Measurements from ENCODE around the gene CCDC57.

The CCDC57 gene

GRCh38 chr17:82064433-82065192 is 148.0 kb downstream of the CCDC57 start:
- Histone ChIP-seq H3K9me3 (ENCODE audit: control insufficient read depth in 1 of 2, low read length in 2 of 2) (no peaks in the 10 kb centered on the region), H3K36me3 (ENCODE audit: control insufficient read depth in 1 of 2, insufficient read depth in 2 of 2, low read length in 2 of 2) (peaks cover 18 to 46% of the 10 kb centered on the region in 2 donors), H3K4me3 (ENCODE audit: low read depth in 1 of 2, low read length in 2 of 2) (peak overlapping the region; percentile 69 to 95), H3K27ac (ENCODE audit: low read length) (no peak overlapping the region), H3K27me3 (ENCODE audit: low read depth, low read length) (no peaks in the 10 kb centered on the region), H3K4me1 (ENCODE audit: control insufficient read depth in 1 of 2, insufficient read depth in 2 of 2, low read length in 2 of 2) (peaks cover 3 to 29% of the 10 kb centered on the region in 2 donors)

GRCh38 chr17:82063424-82064415 is 148.9 kb downstream of the CCDC57 start:
- H3K27ac ChIP-seq (ENCODE audit: low read length) = no peak overlapping the region
- peak overlapping the region; percentile 69 to 95 for H3K4me3 ChIP-seq (ENCODE audit: low read depth in 1 of 2, low read length in 2 of 2)
- peaks cover 20 to 55% of the 10 kb centered on the region in 2 donors for H3K36me3 ChIP-seq (ENCODE audit: control insufficient read depth in 1 of 2, insufficient read depth in 2 of 2, low read length in 2 of 2)

GRCh38 chr17:82062984-82063368 is 149.7 kb downstream of the CCDC57 start:
- H3K4me1 ChIP-seq (ENCODE audit: control insufficient read depth in 1 of 2, insufficient read depth in 2 of 2, low read length in 2 of 2) = peaks cover 3 to 29% of the 10 kb centered on the region in 2 donors
- no peak overlapping the region for H3K4me3 ChIP-seq (ENCODE audit: low read depth in 1 of 2, low read length in 2 of 2)
- no peaks in the 10 kb centered on the region for H3K27me3 ChIP-seq (ENCODE audit: low read depth, low read length)
- no peaks in the 10 kb centered on the region for H3K9me3 ChIP-seq (ENCODE audit: control insufficient read depth in 1 of 2, low read length in 2 of 2)
- peaks cover 20 to 59% of the 10 kb centered on the region in 2 donors for H3K36me3 ChIP-seq (ENCODE audit: control insufficient read depth in 1 of 2, insufficient read depth in 2 of 2, low read length in 2 of 2)
- no peak overlapping the region for H3K27ac ChIP-seq (ENCODE audit: low read length)

More at GRCh38 chr17:82063424-82064415, 148.9 kb downstream of the CCDC57 start:
- no peaks in the 10 kb centered on the region for H3K27me3 ChIP-seq (ENCODE audit: low read depth, low read length)
- peaks cover 3 to 29% of the 10 kb centered on the region in 2 donors for H3K4me1 ChIP-seq (ENCODE audit: control insufficient read depth in 1 of 2, insufficient read depth in 2 of 2, low read length in 2 of 2)
- no peaks in the 10 kb centered on the region for H3K9me3 ChIP-seq (ENCODE audit: control insufficient read depth in 1 of 2, low read length in 2 of 2)

GRCh38 chr17:82062076-82062983 is 150.3 kb downstream of the CCDC57 start:
- Histone ChIP-seq H3K36me3 (ENCODE audit: control insufficient read depth in 1 of 2, insufficient read depth in 2 of 2, low read length in 2 of 2) (peaks cover 20 to 65% of the 10 kb centered on the region in 2 donors), H3K27me3 (ENCODE audit: low read depth, low read length) (no peaks in the 10 kb centered on the region), H3K9me3 (ENCODE audit: control insufficient read depth in 1 of 2, low read length in 2 of 2) (no peaks in the 10 kb centered on the region)

GRCh38 chr17:82061047-82061925 is 151.4 kb downstream of the CCDC57 start:
- no peak overlapping the region for H3K4me3 ChIP-seq (ENCODE audit: low read depth in 1 of 2, low read length in 2 of 2)
- H3K9me3 ChIP-seq (ENCODE audit: control insufficient read depth in 1 of 2, low read length in 2 of 2) = no peaks in the 10 kb centered on the region
- H3K36me3 ChIP-seq (ENCODE audit: control insufficient read depth in 1 of 2, insufficient read depth in 2 of 2, low read length in 2 of 2) = peaks cover 20 to 75% of the 10 kb centered on the region in 2 donors
- no peak overlapping the region for H3K27ac ChIP-seq (ENCODE audit: low read length)
- no peaks in the 10 kb centered on the region for H3K27me3 ChIP-seq (ENCODE audit: low read depth, low read length)
- peaks cover 3 to 27% of the 10 kb centered on the region in 2 donors for H3K4me1 ChIP-seq (ENCODE audit: control insufficient read depth in 1 of 2, insufficient read depth in 2 of 2, low read length in 2 of 2)

More at GRCh38 chr17:82062076-82062983, 150.3 kb downstream of the CCDC57 start:
- H3K27ac ChIP-seq (ENCODE audit: low read length) = no peak overlapping the region
- H3K4me3 ChIP-seq (ENCODE audit: low read depth in 1 of 2, low read length in 2 of 2) = no peak overlapping the region
- H3K4me1 ChIP-seq (ENCODE audit: control insufficient read depth in 1 of 2, insufficient read depth in 2 of 2, low read length in 2 of 2) = peaks cover 3 to 29% of the 10 kb centered on the region in 2 donors

GRCh38 chr17:82060614-82061013 is 152.0 kb downstream of the CCDC57 start:
- H3K36me3 ChIP-seq (ENCODE audit: control insufficient read depth in 1 of 2, insufficient read depth in 2 of 2, low read length in 2 of 2) = peaks cover 20 to 82% of the 10 kb centered on the region in 2 donors
- H3K27ac ChIP-seq (ENCODE audit: low read length) = no peak overlapping the region
- H3K4me1 ChIP-seq (ENCODE audit: control insufficient read depth in 1 of 2, insufficient read depth in 2 of 2, low read length in 2 of 2) = peaks cover 3 to 24% of the 10 kb centered on the region in 2 donors
- H3K9me3 ChIP-seq (ENCODE audit: control insufficient read depth in 1 of 2, low read length in 2 of 2) = no peaks in the 10 kb centered on the region
- no peak overlapping the region for H3K4me3 ChIP-seq (ENCODE audit: low read depth in 1 of 2, low read length in 2 of 2)
- no peaks in the 10 kb centered on the region for H3K27me3 ChIP-seq (ENCODE audit: low read depth, low read length)

GRCh38 chr17:82060001-82060380 is 152.7 kb downstream of the CCDC57 start:
- Histone ChIP-seq H3K4me3 (ENCODE audit: low read depth in 1 of 2, low read length in 2 of 2) (no peak overlapping the region), H3K9me3 (ENCODE audit: control insufficient read depth in 1 of 2, low read length in 2 of 2) (no peaks in the 10 kb centered on the region), H3K27me3 (ENCODE audit: low read depth, low read length) (no peaks in the 10 kb centered on the region), H3K27ac (ENCODE audit: low read length) (no peak overlapping the region), H3K4me1 (ENCODE audit: control insufficient read depth in 1 of 2, insufficient read depth in 2 of 2, low read length in 2 of 2) (peaks cover 3 to 20% of the 10 kb centered on the region in 2 donors), H3K36me3 (ENCODE audit: control insufficient read depth in 1 of 2, insufficient read depth in 2 of 2, low read length in 2 of 2) (peaks cover 20 to 88% of the 10 kb centered on the region in 2 donors)

- no peaks in the 10 kb centered on the region for H3K27me3 ChIP-seq (ENCODE audit: low read depth, low read length)
- no peak overlapping the region for H3K4me3 ChIP-seq (ENCODE audit: low read depth in 1 of 2, low read length in 2 of 2)
- peaks cover 20 to 92% of the 10 kb centered on the region in 2 donors for H3K36me3 ChIP-seq (ENCODE audit: control insufficient read depth in 1 of 2, insufficient read depth in 2 of 2, low read length in 2 of 2)
- no peak overlapping the region for H3K27ac ChIP-seq (ENCODE audit: low read length)
- H3K4me1 ChIP-seq (ENCODE audit: control insufficient read depth in 1 of 2, insufficient read depth in 2 of 2, low read length in 2 of 2) = peaks cover 1 to 15% of the 10 kb centered on the region in 2 donors
- no peaks in the 10 kb centered on the region for H3K9me3 ChIP-seq (ENCODE audit: control insufficient read depth in 1 of 2, low read length in 2 of 2)
Observed at GRCh38 chr17:82059272-82060000, 153.2 kb downstream of the CCDC57 start.

GRCh38 chr17:82058855-82059249 is 153.8 kb downstream of the CCDC57 start:
- Histone ChIP-seq H3K9me3 (ENCODE audit: control insufficient read depth in 1 of 2, low read length in 2 of 2) (no peaks in the 10 kb centered on the region), H3K36me3 (ENCODE audit: control insufficient read depth in 1 of 2, insufficient read depth in 2 of 2, low read length in 2 of 2) (peaks cover 20 to 92% of the 10 kb centered on the region in 2 donors), H3K27me3 (ENCODE audit: low read depth, low read length) (no peaks in the 10 kb centered on the region), H3K4me1 (ENCODE audit: control insufficient read depth in 1 of 2, insufficient read depth in 2 of 2, low read length in 2 of 2) (peaks cover 0 to 9% of the 10 kb centered on the region in 2 donors), H3K4me3 (ENCODE audit: low read depth in 1 of 2, low read length in 2 of 2) (no peak overlapping the region), H3K27ac (ENCODE audit: low read length) (no peak overlapping the region)

Measured in muscle layer of duodenum (tissue), 2 donors.